Lower lobe of right lung (tissue), 2 donors: ENCODE results near the gene PLA2G4C. TPM values are rescaled to one million over a fixed set of nuclear protein-coding genes. Genes with fewer than 3 reads are reported as not detected.

ENCODE experiments used
- ATAC-seq, 2 donors: fragments of 200-7000 bp; cut with Tn5 transposase; one replicate each; pipeline ENCODE4 v1.9.1; 2020 to 2022; ENCODE audit warnings: mild to moderate bottlenecking in 2 of 2, moderate library complexity in 2 of 2
- DNase-seq: peaks from one replicate; pipeline ENCODE4 v3.0.0-alpha.2; 2020
- H3K27ac ChIP-seq: fragments of 200-600 bp; one replicate; pipeline ENCODE4 v1.8.0; 2022
- H3K27me3 ChIP-seq: fragments of 200-600 bp; one replicate; pipeline ENCODE4 v1.8.0; 2022; ENCODE audit warnings: low read depth
- H3K36me3 ChIP-seq: fragments of 200-600 bp; one replicate; pipeline ENCODE4 v1.8.0; 2022; ENCODE audit warnings: mild to moderate bottlenecking
- H3K4me1 ChIP-seq: fragments of 200-600 bp; one replicate; pipeline ENCODE4 v1.8.0; 2022
- H3K4me3 ChIP-seq: fragments of 200-600 bp; one replicate; pipeline ENCODE4 v1.8.0; 2022; ENCODE audit warnings: mild to moderate bottlenecking
- H3K9me3 ChIP-seq: fragments of 200-600 bp; one replicate; pipeline ENCODE4 v1.8.0; 2022
- CTCF ChIP-seq: fragments of 200-600 bp; IDR thresholded peaks from one replicate; pipeline ENCODE4 v1.8.0; 2022; ENCODE audit warnings: antibody characterized with exemption, mild to moderate bottlenecking
- intact Hi-C: fragments of 100-400 bp; cut with DNase I; formaldehyde crosslinking; loops from one replicate; pipeline ENCODE4 v1.11.0; 2022
- total RNA-seq: library from RNA; stranded (reverse); fragmentation: NEBNext Ultra II Directional; extraction: Animal tissue kit (Norgen Biotek cat#: 25700); gene quantifications from one replicate; pipeline ENCODE4 v1.2.1, GENCODE V29; 2021
- donor health status: DM: no; HTN: yes; CAD: no; lungs with severe emphysema.

Gene PLA2G4C
- total RNA-seq, 1 donor from 2014 or later = 11.2 TPM

- Histone ChIP-seq H3K4me3 (no peak overlapping the region), H3K4me1 (no peaks in the 10 kb centered on the region), H3K27ac (no peak overlapping the region), H3K27me3 (no peaks in the 10 kb centered on the region), H3K9me3 (no peaks in the 10 kb centered on the region), H3K36me3 (no peaks in the 10 kb centered on the region)
- intact Hi-C loops = no loop called here
- DNase-seq (no peak), ATAC-seq (no peak)
- no peak for TF ChIP-seq CTCF
Measured at GRCh38 chr19:48135411-48135810, 24.8 kb upstream of the PLA2G4C start.

- ATAC-seq = no peak
- Histone ChIP-seq H3K9me3 (no peaks in the 10 kb centered on the region), H3K36me3 (peaks cover 6% of the 10 kb centered on the region), H3K27ac (no peak overlapping the region), H3K27me3 (no peaks in the 10 kb centered on the region), H3K4me3 (no peak overlapping the region), H3K4me1 (no peaks in the 10 kb centered on the region)
- TF ChIP-seq CTCF = no peak
- intact Hi-C loops = no loop called here
- DNase-seq = no peak
Measured at GRCh38 chr19:48133094-48133493, 22.5 kb upstream of the PLA2G4C start.

- Histone ChIP-seq H3K9me3 (no peaks in the 10 kb centered on the region), H3K4me3 (no peak overlapping the region), H3K27ac (no peak overlapping the region), H3K27me3 (no peaks in the 10 kb centered on the region), H3K36me3 (peaks cover 38% of the 10 kb centered on the region), H3K4me1 (peaks cover 9% of the 10 kb centered on the region)
- TF ChIP-seq CTCF = no peak
- intact Hi-C loops = no loop called here
- DNase-seq (no peak), ATAC-seq (no peak)
Measured at GRCh38 chr19:48127561-48127960, 16.9 kb upstream of the PLA2G4C start.

GRCh38 chr19:48123907-48124651 lies 13.5 kb upstream of the PLA2G4C start:
- no peaks in the 10 kb centered on the region for H3K27me3 ChIP-seq
- H3K4me3 ChIP-seq = no peak overlapping the region
- ATAC-seq = no peak
- H3K9me3 ChIP-seq = no peaks in the 10 kb centered on the region
- H3K27ac ChIP-seq = peak overlapping the region; percentile 70
- H3K36me3 ChIP-seq = peaks cover 42% of the 10 kb centered on the region
- intact Hi-C loops = no loop called here
- TF ChIP-seq CTCF = no peak
- DNase-seq = no peak
- peaks cover 14% of the 10 kb centered on the region for H3K4me1 ChIP-seq

GRCh38 chr19:48122421-48122820 lies 11.8 kb upstream of the PLA2G4C start:
- Histone ChIP-seq H3K4me1 (peaks cover 14% of the 10 kb centered on the region), H3K4me3 (no peak overlapping the region), H3K36me3 (peaks cover 37% of the 10 kb centered on the region), H3K9me3 (no peaks in the 10 kb centered on the region), H3K27me3 (no peaks in the 10 kb centered on the region), H3K27ac (peak overlapping the region; percentile 70)
- DNase-seq = no peak
- no peak for TF ChIP-seq CTCF
- no peak for ATAC-seq
- intact Hi-C loops = no loop called here
